HepG2 (cell line): ENCODE data around the gene DNAAF9. TPM values are rescaled to one million over a fixed set of nuclear protein-coding genes. Genes with fewer than 3 reads are reported as not detected.

Source experiments
- ETV5 ChIP-seq: IDR thresholded peaks from 2 replicates; pipeline ENCODE4 v1.6.1; 2018; ENCODE audit warnings: missing biosample characterization, missing genetic modification reagents, inconsistent platforms, borderline replicate concordance
- MAZ ChIP-seq, 2 experiments: sonication (generic) in 1 of 2; formaldehyde crosslinking in 1 of 2; IDR thresholded peaks; 2 replicates each; pipeline versions ENCODE4 v1.5.0 to v1.6.1; 2012 to 2020; ENCODE audit warnings: low read depth in 2 of 2, mild to moderate bottlenecking in 2 of 2, borderline replicate concordance in 1 of 2, improper control_type of control experiment in 1 of 2, low read length in 1 of 2, missing genetic modification reagents in 1 of 2, moderate library complexity in 1 of 2
- MIXL1 ChIP-seq: IDR thresholded peaks from 2 replicates; pipeline ENCODE4 v1.6.1; 2016
- MYNN ChIP-seq: sonication (generic); formaldehyde crosslinking; IDR thresholded peaks from 2 replicates; pipeline ENCODE4 v1.4.0; 2020; ENCODE audit warnings: mild to moderate bottlenecking, low read depth, missing genetic modification reagents
- SALL1 ChIP-seq: sonication (generic); formaldehyde crosslinking; IDR thresholded peaks from 2 replicates; pipeline ENCODE4 v1.8.0; 2022; ENCODE audit warnings: mild to moderate bottlenecking, missing genetic modification reagents
- ZFP36L2 ChIP-seq: sonication (generic); formaldehyde crosslinking; IDR thresholded peaks from 2 replicates; pipeline ENCODE4 v1.4.0; 2020; ENCODE audit warnings: missing genetic modification reagents
- ZFP90 ChIP-seq: sonication (generic); formaldehyde crosslinking; IDR thresholded peaks from 2 replicates; pipeline ENCODE4 v1.8.0; 2022; ENCODE audit warnings: missing genetic modification reagents, mild to moderate bottlenecking, inconsistent platforms, borderline replicate concordance
- ZNF230 ChIP-seq: sonication (generic); formaldehyde crosslinking; IDR thresholded peaks from 2 replicates; pipeline ENCODE4 v1.4.0; 2020; ENCODE audit warnings: mild to moderate bottlenecking, missing genetic modification reagents
- ZNF331 ChIP-seq: sonication (generic); formaldehyde crosslinking; IDR thresholded peaks from 2 replicates; pipeline ENCODE4 v1.4.0; 2020; ENCODE audit warnings: missing genetic modification reagents
- ZNF33A ChIP-seq: sonication (generic); formaldehyde crosslinking; IDR thresholded peaks from 2 replicates; pipeline ENCODE4 v1.5.1; 2020; ENCODE audit warnings: missing genetic modification reagents, mild to moderate bottlenecking, moderate library complexity, borderline replicate concordance
- ZNF446 ChIP-seq: sonication (generic); formaldehyde crosslinking; IDR thresholded peaks from 2 replicates; pipeline ENCODE4 v1.5.0; 2020; ENCODE audit warnings: mild to moderate bottlenecking, missing genetic modification reagents
- ZNF619 ChIP-seq: sonication (generic); formaldehyde crosslinking; IDR thresholded peaks from 2 replicates; pipeline ENCODE4 v1.4.0; 2020; ENCODE audit warnings: mild to moderate bottlenecking, missing genetic modification reagents
- ZSCAN31 ChIP-seq: sonication (generic); formaldehyde crosslinking; IDR thresholded peaks from 2 replicates; pipeline ENCODE4 v1.5.0; 2020; ENCODE audit warnings: low read depth, mild to moderate bottlenecking, missing genetic modification reagents
- polyA plus RNA-seq, 8 experiments: library from polyadenylated mRNA; depleted of rRNA in 3 of 8; stranded (reverse) in 7 of 8; unstranded in 1 of 8; fragments of >200 nt; fragmentation: Illumina TruSeq in 4 of 8; extraction: Trizol in 4 of 8; gene quantifications; 2 replicates each; pipeline versions ENCODE4 v1.2.1 to v1.2.3, GENCODE V29; 2011 to 2016; ENCODE audit warnings: low read depth in 4 of 8, missing spikeins in 1 of 8, mixed read lengths in 1 of 8; ENCODE audit not compliant: insufficient read depth in 1 of 8
- total RNA-seq, 5 experiments: library from RNA; depleted of rRNA; stranded (reverse); fragments of >200 nt; fragmentation: Illumina TruSeq; extraction: Trizol; gene quantifications; 2 replicates each; pipeline ENCODE4 v1.2.3, GENCODE V29; 2016; ENCODE audit warnings: low read depth in 1 of 5
- TF ChIP-seq, protein P1 (sequence below): IDR thresholded peaks from 2 replicates; pipeline ENCODE4 v1.6.1; 2018; ENCODE audit warnings: missing genetic modification reagents, mild to moderate bottlenecking, missing compliant biosample characterization
- TF ChIP-seq, protein P2 (sequence below): sonication (generic); formaldehyde crosslinking; IDR thresholded peaks from 2 replicates; pipeline ENCODE4 v1.4.0; 2020; ENCODE audit warnings: missing genetic modification reagents
- TF ChIP-seq, protein P3 (sequence below): sonication (generic); formaldehyde crosslinking; IDR thresholded peaks from 2 replicates; pipeline ENCODE4 v1.4.0; 2020; ENCODE audit warnings: missing genetic modification reagents
- TF ChIP-seq, protein P4 (sequence below): fragments of 450-650 bp; IDR thresholded peaks from 2 replicates; pipeline ENCODE4 v1.6.1; 2017; ENCODE audit warnings: mild to moderate bottlenecking
- TF ChIP-seq, protein P5 (sequence below): IDR thresholded peaks from 2 replicates; pipeline ENCODE4 v1.6.1; 2016; ENCODE audit warnings: mild to moderate bottlenecking

The DNAAF9 gene
- total and polyA plus RNA-seq, 2 of the 13 experiments (the other 11 are each of a cell fraction or from before 2014, with no cell fraction given), result 10.5 to 14.9 TPM

DNA sequence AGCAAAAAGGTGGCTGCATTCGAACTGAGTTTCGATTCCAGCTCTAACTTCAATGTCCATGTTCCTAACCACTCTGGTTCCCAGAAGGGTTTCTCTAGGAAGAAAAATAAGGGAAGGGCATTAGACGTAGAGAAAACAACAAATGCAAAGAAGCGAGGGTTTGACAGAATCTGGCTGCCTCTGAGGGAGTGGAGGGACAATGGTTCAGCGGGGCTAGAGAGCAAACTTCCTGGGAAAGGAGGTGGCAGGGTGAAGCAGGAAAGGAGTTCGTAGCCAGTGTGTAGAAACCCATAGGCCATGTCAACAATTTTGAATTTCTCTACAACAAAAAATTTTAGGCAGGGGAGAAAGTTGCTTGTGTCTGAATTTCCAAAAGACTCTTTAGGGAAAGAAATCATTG is 14.5 kb upstream of the DNAAF9 start (continued):
- TF ChIP-seq, protein P1, sequence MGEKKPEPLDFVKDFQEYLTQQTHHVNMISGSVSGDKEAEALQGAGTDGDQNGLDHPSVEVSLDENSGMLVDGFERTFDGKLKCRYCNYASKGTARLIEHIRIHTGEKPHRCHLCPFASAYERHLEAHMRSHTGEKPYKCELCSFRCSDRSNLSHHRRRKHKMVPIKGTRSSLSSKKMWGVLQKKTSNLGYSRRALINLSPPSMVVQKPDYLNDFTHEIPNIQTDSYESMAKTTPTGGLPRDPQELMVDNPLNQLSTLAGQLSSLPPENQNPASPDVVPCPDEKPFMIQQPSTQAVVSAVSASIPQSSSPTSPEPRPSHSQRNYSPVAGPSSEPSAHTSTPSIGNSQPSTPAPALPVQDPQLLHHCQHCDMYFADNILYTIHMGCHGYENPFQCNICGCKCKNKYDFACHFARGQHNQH (CRISPR knock-in tag), result no peak
- TF ChIP-seq MAZ (IDR thresholded peaks at IDR 0.05; ENCODE audit: borderline replicate concordance, low read depth, low read length) (no peak), MAZ (CRISPR knock-in tag; IDR thresholded peaks at IDR 0.05; ENCODE audit: low read depth) (no peak), ZSCAN31 (CRISPR knock-in tag) (no peak), ZNF446 (no peak), ZNF230 (CRISPR knock-in tag) (no peak), ETV5 (CRISPR knock-in tag) (no peak), SALL1 (CRISPR knock-in tag) (no peak), ZNF331 (CRISPR knock-in tag) (no peak), ZNF33A (0 out of 2 replicates have a peak, but pooled peaks have one; percentile 29), MYNN (CRISPR knock-in tag) (no peak), ZFP90 (no peak), ZNF619 (CRISPR knock-in tag) (no peak), ZFP36L2 (CRISPR knock-in tag) (no peak), MIXL1 (CRISPR knock-in tag) (no peak)
- TF ChIP-seq, protein P2, sequence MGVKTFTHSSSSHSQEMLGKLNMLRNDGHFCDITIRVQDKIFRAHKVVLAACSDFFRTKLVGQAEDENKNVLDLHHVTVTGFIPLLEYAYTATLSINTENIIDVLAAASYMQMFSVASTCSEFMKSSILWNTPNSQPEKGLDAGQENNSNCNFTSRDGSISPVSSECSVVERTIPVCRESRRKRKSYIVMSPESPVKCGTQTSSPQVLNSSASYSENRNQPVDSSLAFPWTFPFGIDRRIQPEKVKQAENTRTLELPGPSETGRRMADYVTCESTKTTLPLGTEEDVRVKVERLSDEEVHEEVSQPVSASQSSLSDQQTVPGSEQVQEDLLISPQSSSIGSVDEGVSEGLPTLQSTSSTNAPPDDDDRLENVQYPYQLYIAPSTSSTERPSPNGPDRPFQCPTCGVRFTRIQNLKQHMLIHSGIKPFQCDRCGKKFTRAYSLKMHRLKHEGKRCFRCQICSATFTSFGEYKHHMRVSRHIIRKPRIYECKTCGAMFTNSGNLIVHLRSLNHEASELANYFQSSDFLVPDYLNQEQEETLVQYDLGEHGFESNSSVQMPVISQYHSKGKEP (CRISPR knock-in tag), result no peak
- TF ChIP-seq, protein P3, sequence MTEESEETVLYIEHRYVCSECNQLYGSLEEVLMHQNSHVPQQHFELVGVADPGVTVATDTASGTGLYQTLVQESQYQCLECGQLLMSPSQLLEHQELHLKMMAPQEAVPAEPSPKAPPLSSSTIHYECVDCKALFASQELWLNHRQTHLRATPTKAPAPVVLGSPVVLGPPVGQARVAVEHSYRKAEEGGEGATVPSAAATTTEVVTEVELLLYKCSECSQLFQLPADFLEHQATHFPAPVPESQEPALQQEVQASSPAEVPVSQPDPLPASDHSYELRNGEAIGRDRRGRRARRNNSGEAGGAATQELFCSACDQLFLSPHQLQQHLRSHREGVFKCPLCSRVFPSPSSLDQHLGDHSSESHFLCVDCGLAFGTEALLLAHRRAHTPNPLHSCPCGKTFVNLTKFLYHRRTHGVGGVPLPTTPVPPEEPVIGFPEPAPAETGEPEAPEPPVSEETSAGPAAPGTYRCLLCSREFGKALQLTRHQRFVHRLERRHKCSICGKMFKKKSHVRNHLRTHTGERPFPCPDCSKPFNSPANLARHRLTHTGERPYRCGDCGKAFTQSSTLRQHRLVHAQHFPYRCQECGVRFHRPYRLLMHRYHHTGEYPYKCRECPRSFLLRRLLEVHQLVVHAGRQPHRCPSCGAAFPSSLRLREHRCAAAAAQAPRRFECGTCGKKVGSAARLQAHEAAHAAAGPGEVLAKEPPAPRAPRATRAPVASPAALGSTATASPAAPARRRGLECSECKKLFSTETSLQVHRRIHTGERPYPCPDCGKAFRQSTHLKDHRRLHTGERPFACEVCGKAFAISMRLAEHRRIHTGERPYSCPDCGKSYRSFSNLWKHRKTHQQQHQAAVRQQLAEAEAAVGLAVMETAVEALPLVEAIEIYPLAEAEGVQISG (CRISPR knock-in tag), result no peak
- TF ChIP-seq, protein P4, sequence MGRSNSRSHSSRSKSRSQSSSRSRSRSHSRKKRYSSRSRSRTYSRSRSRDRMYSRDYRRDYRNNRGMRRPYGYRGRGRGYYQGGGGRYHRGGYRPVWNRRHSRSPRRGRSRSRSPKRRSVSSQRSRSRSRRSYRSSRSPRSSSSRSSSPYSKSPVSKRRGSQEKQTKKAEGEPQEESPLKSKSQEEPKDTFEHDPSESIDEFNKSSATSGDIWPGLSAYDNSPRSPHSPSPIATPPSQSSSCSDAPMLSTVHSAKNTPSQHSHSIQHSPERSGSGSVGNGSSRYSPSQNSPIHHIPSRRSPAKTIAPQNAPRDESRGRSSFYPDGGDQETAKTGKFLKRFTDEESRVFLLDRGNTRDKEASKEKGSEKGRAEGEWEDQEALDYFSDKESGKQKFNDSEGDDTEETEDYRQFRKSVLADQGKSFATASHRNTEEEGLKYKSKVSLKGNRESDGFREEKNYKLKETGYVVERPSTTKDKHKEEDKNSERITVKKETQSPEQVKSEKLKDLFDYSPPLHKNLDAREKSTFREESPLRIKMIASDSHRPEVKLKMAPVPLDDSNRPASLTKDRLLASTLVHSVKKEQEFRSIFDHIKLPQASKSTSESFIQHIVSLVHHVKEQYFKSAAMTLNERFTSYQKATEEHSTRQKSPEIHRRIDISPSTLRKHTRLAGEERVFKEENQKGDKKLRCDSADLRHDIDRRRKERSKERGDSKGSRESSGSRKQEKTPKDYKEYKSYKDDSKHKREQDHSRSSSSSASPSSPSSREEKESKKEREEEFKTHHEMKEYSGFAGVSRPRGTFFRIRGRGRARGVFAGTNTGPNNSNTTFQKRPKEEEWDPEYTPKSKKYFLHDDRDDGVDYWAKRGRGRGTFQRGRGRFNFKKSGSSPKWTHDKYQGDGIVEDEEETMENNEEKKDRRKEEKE, result no peak
- TF ChIP-seq, protein P5, sequence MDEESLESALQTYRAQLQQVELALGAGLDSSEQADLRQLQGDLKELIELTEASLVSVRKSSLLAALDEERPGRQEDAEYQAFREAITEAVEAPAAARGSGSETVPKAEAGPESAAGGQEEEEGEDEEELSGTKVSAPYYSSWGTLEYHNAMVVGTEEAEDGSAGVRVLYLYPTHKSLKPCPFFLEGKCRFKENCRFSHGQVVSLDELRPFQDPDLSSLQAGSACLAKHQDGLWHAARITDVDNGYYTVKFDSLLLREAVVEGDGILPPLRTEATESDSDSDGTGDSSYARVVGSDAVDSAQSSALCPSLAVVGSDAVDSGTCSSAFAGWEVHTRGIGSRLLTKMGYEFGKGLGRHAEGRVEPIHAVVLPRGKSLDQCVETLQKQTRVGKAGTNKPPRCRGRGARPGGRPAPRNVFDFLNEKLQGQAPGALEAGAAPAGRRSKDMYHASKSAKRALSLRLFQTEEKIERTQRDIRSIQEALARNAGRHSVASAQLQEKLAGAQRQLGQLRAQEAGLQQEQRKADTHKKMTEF (CRISPR knock-in tag), result peak; percentile 9; the same call in 1 of the 2 replicates
